SK-N-SH (cell line): ENCODE results near the gene ZNF398. TPM values are rescaled to one million over a fixed set of nuclear protein-coding genes. Genes with fewer than 3 reads are reported as not detected.

Experiments
- CTCF ChIA-PET: fragments of 300-600, 350-600 bp; formaldehyde crosslinking; extraction: SDS; loops from one replicate; lab custom pipeline; 2021; lab: Yijun Ruan, JAX
- POLR2A ChIA-PET: fragments of 350-600 bp; sonication (Branson Sonifier 250); formaldehyde crosslinking; extraction: SDS; loops from one replicate; lab custom pipeline; 2020; ENCODE audit warnings: antibody characterized with exemption, inconsistent platforms; lab: Yijun Ruan, JAX
- DNase-seq: peaks from one replicate; pipeline ENCODE4 v3.0.0; 2012
- H2AFZ ChIP-seq: fragments of 200-600 bp; sonication (generic); 2 replicates; pipeline ENCODE4 v1.8.1; 2016; ENCODE audit warnings: antibody characterized with exemption, mild to moderate bottlenecking, low read depth
- H3F3A ChIP-seq: fragments of 200-600 bp; sonication (generic); replicated peaks from 2 replicates; pipeline ENCODE3; 2016; ENCODE audit warnings: antibody characterized with exemption, mild to moderate bottlenecking; ENCODE audit not compliant: insufficient read depth
- H3K27ac ChIP-seq, 2 experiments: fragments of 200-500 bp in 1 of 2; fragments of 200-600 bp in 1 of 2; sonication (Bioruptor generic) in 1 of 2; sonication (generic), shearing (Covaris generic) in 1 of 2; 2 replicates each; pipeline versions ENCODE4 v1.5.1 to v1.6.1; 2014 to 2016; ENCODE audit warnings: low read depth in 2 of 2, inconsistent platforms in 1 of 2, low read length in 1 of 2, mild to moderate bottlenecking in 1 of 2, mixed read lengths in 1 of 2
- H3K27me3 ChIP-seq: fragments of 200-600 bp; sonication (generic), shearing (Covaris generic); 2 replicates; pipeline ENCODE4 v1.6.1; 2016; ENCODE audit warnings: mixed run types; ENCODE audit not compliant: insufficient read depth
- H3K36me3 ChIP-seq, 2 experiments: fragments of 200-500 bp in 1 of 2; fragments of 200-600 bp in 1 of 2; sonication (Bioruptor generic) in 1 of 2; sonication (generic) in 1 of 2; replicated peaks in 1 of 2; 2 replicates each; pipeline versions ENCODE3 to v1.5.1; 2014 to 2016; ENCODE audit warnings: low read length in 1 of 2, mild to moderate bottlenecking in 1 of 2; ENCODE audit not compliant: insufficient read depth in 2 of 2, control insufficient read depth in 1 of 2
- H3K4me1 ChIP-seq, 2 experiments: fragments of 200-500 bp in 1 of 2; fragments of 200-600 bp in 1 of 2; sonication (Bioruptor generic) in 1 of 2; sonication (generic), shearing (Covaris generic) in 1 of 2; 2 replicates each; pipeline versions ENCODE4 v1.5.1 to v1.6.1; 2014 to 2016; ENCODE audit warnings: low read depth in 1 of 2, low read length in 1 of 2, mixed run types in 1 of 2; ENCODE audit not compliant: insufficient read depth in 2 of 2, control insufficient read depth in 1 of 2
- H3K4me2 ChIP-seq: fragments of 200-600 bp; sonication (generic), shearing (Covaris generic); 2 replicates; pipeline ENCODE4 v1.6.1; 2017; ENCODE audit warnings: mixed run types
- H3K4me3 ChIP-seq, 2 experiments: fragments of 200-500 bp in 1 of 2; fragments of 200-600 bp in 1 of 2; sonication (Bioruptor generic) in 1 of 2; sonication (generic), shearing (Covaris generic) in 1 of 2; 2 replicates each; pipeline versions ENCODE4 v1.5.1 to v1.8.1; 2014 to 2016; ENCODE audit warnings: low read depth in 2 of 2, inconsistent platforms in 1 of 2, low read length in 1 of 2, mild to moderate bottlenecking in 1 of 2, mixed read lengths in 1 of 2, moderate library complexity in 1 of 2
- H3K79me2 ChIP-seq: fragments of 200-600 bp; sonication (generic); 2 replicates; pipeline ENCODE4 v1.8.1; 2017; ENCODE audit warnings: mild to moderate bottlenecking; ENCODE audit not compliant: insufficient read depth
- H3K9ac ChIP-seq: fragments of 200-600 bp; sonication (generic); 2 replicates; pipeline ENCODE4 v1.6.1; 2017; ENCODE audit warnings: mixed run types
- H3K9me2 ChIP-seq: fragments of 200-600 bp; sonication (generic); 2 replicates; pipeline ENCODE4 v1.6.1; 2017; ENCODE audit warnings: mixed run types
- H3K9me3 ChIP-seq: fragments of 200-600 bp; sonication (generic); 2 replicates; pipeline ENCODE4 v1.6.1; 2017; ENCODE audit warnings: mixed run types, mild to moderate bottlenecking, moderate library complexity
- H4K20me1 ChIP-seq: fragments of 200-600 bp; sonication (generic); 2 replicates; pipeline ENCODE4 v1.6.1; 2017; ENCODE audit warnings: mild to moderate bottlenecking, mixed run types; ENCODE audit not compliant: insufficient read depth
- CHD2 ChIP-seq: fragments of 150-350 bp; IDR thresholded peaks from 2 replicates; pipeline ENCODE4 v1.6.1; 2018; ENCODE audit warnings: low read length; ENCODE audit not compliant: partially characterized antibody
- ELF1 ChIP-seq: IDR thresholded peaks from 2 replicates; pipeline ENCODE4 v1.4.0; 2012
- FOXJ3 ChIP-seq: sonication (generic); formaldehyde crosslinking; IDR thresholded peaks from 2 replicates; pipeline ENCODE4 v1.5.1; 2020; ENCODE audit warnings: mild to moderate bottlenecking, missing genetic modification reagents
- FOXM1 ChIP-seq: IDR thresholded peaks from 2 replicates; pipeline ENCODE4 v1.4.0; 2012; ENCODE audit warnings: low read depth, mild to moderate bottlenecking
- GABPA ChIP-seq: IDR thresholded peaks from 2 replicates; pipeline ENCODE4 v1.4.0; 2012; ENCODE audit warnings: low read depth, mild to moderate bottlenecking
- MEF2A ChIP-seq: IDR thresholded peaks from 2 replicates; pipeline ENCODE4 v1.4.0; 2012; ENCODE audit warnings: low read depth, borderline replicate concordance
- MXI1 ChIP-seq: IDR thresholded peaks from 2 replicates; pipeline ENCODE4 v1.6.1; 2012; ENCODE audit warnings: mild to moderate bottlenecking, low read depth, low read length, improper control_type of control experiment
- NFIC ChIP-seq: IDR thresholded peaks from 2 replicates; pipeline ENCODE4 v1.4.0; 2012; ENCODE audit warnings: borderline replicate concordance
- NRF1 ChIP-seq: IDR thresholded peaks from 2 replicates; pipeline ENCODE4 v1.6.1; 2012; ENCODE audit warnings: low read depth, mild to moderate bottlenecking, low read length
- POLR2AphosphoS5 ChIP-seq: IDR thresholded peaks from 2 replicates; pipeline ENCODE4 v1.6.1; 2012; ENCODE audit warnings: low read depth, low read length
- RAD21 ChIP-seq: IDR thresholded peaks from 2 replicates; pipeline ENCODE4 v1.6.1; 2012; ENCODE audit warnings: mild to moderate bottlenecking, low read length
- SIN3A ChIP-seq: IDR thresholded peaks from 2 replicates; pipeline ENCODE4 v1.6.1; 2012; ENCODE audit warnings: low read depth, mild to moderate bottlenecking, low read length, moderate library complexity, borderline replicate concordance
- SMC3 ChIP-seq: IDR thresholded peaks from 2 replicates; pipeline ENCODE4 v1.6.1; 2012; ENCODE audit warnings: low read depth, low read length, improper control_type of control experiment
- TEAD4 ChIP-seq: IDR thresholded peaks from 2 replicates; pipeline ENCODE4 v1.4.0; 2012; ENCODE audit warnings: mild to moderate bottlenecking, borderline replicate concordance; ENCODE audit not compliant: insufficient read depth
- WGBS: methylation state at CpG from one replicate; pipeline ENCODE4 v1.1.6; 2017; ENCODE audit warnings: low lambda C conversion rate; 5-methylcytosine and 5-hydroxymethylcytosine counted together
- polyA plus RNA-seq, 3 experiments: library from polyadenylated mRNA; depleted of rRNA; stranded (reverse); fragments of >200 nt; gene quantifications; 2 replicates each; pipeline ENCODE4 v1.2.3, GENCODE V29; 2012
- TF ChIP-seq, protein P1 (sequence below): fragments of 200-600 bp; sonication (generic); IDR thresholded peaks from 2 replicates; pipeline ENCODE4 v1.6.1; 2017; ENCODE audit warnings: antibody characterized with exemption, mild to moderate bottlenecking, moderate library complexity
- TF ChIP-seq, protein P2 (sequence below): fragments of 150-350 bp; IDR thresholded peaks from 2 replicates; pipeline ENCODE4 v1.6.1; 2017; ENCODE audit warnings: antibody characterized with exemption, low read length, low read depth, borderline replicate concordance
- TF ChIP-seq, protein P3 (sequence below): IDR thresholded peaks from 2 replicates; pipeline ENCODE4 v1.4.0; 2012; ENCODE audit warnings: low read depth, borderline replicate concordance
- TF ChIP-seq, protein P4 (sequence below): IDR thresholded peaks from 2 replicates; pipeline ENCODE4 v1.4.0; 2012; ENCODE audit warnings: low read depth

The ZNF398 gene, protein sequence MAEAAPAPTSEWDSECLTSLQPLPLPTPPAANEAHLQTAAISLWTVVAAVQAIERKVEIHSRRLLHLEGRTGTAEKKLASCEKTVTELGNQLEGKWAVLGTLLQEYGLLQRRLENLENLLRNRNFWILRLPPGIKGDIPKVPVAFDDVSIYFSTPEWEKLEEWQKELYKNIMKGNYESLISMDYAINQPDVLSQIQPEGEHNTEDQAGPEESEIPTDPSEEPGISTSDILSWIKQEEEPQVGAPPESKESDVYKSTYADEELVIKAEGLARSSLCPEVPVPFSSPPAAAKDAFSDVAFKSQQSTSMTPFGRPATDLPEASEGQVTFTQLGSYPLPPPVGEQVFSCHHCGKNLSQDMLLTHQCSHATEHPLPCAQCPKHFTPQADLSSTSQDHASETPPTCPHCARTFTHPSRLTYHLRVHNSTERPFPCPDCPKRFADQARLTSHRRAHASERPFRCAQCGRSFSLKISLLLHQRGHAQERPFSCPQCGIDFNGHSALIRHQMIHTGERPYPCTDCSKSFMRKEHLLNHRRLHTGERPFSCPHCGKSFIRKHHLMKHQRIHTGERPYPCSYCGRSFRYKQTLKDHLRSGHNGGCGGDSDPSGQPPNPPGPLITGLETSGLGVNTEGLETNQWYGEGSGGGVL
- polyA plus RNA-seq (2012; rRNA removed), result 4.5 and 4.7 TPM in 2 replicates
- 2.8 and 3.6 TPM in 2 replicates for polyA plus RNA-seq (2012; cell fraction: cytosol; rRNA removed)
- 6.3 and 6.6 TPM in 2 replicates for polyA plus RNA-seq (2012; cell fraction: nucleus; rRNA removed)

DNA sequence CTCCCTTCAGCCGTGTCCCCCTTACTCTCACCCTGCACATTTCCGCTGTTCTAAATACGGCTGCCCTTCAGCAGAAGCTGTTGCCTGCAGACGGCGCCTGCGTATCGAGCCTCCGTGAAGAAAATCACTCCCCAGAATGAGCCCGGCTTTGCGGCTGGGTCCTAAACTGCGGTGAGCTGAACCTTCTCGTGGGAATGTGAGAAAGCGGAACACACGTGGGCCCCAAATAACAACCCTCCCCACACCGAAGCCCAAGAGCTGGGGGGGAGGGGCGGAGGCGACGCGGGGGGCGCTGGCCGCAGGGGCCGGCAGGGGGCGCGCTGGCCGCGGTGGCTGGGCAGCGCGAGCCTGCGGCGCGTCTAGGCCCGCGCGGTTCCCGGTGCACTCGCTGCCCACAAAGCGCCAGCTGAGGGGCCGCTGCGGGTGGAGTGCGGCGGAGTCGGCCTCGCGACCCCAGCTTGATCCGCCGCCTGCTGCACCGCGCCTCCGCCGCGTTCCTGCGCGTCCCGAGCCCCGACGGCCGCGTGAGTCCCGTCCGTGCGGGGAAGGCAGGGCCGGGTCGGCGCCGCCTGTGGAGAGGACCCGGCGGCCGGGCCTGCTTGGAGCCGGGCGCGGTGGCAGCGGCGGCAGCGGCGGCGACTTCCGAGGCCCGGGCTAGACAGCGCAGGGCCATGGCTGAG is at the start of gene ZNF398:
Gene ZNF398, plus strand, starts transcription at position 382 of the 680 bp plus-strand sequence. Its CDS starts 290 bp downstream, at position 672.
- WGBS, result 0% methylated on average over 14 of the region's 79 CpGs
- peaks cover 21% of the 10 kb centered on the region for H4K20me1 ChIP-seq
- POLR2A ChIA-PET, result interaction anchor here (1.0 to 3.7 kb wide), 6 partner anchors 9 to 119 kb away, joined by 4 to 37 read pairs (median 6); partner anchors contain the start of genes PDIA4, ZNF282, ZNF425 and ZNF783
- no peaks in the 10 kb centered on the region; a peak in 2 of 4 replicates for H3K4me1 ChIP-seq
- H3K27me3 ChIP-seq, result no peaks in the 10 kb centered on the region
- H3F3A ChIP-seq, result peaks cover 21% of the 10 kb centered on the region
- H3K27ac ChIP-seq, result peak within 1 kb of the TSS; percentile 77 to 84
- H3K9ac ChIP-seq, result peak within 1 kb of the TSS; percentile 88
- peak; percentile 99 for DNase-seq
- H3K4me3 ChIP-seq, result peak within 1 kb of the TSS; percentile 64 to 95
- TF ChIP-seq RAD21 (peak; percentile 25; the same call in 1 of the 2 replicates), SIN3A (peak; percentile 77; the same call in 1 of the 2 replicates), NRF1 (peak; percentile 22), GABPA (0 out of 2 replicates have a peak, but pooled peaks have one; percentile 15), ELF1 (peak; percentile 38; the same call in 1 of the 2 replicates), FOXJ3 (CRISPR knock-in tag) (no peak), CHD2 (peak; percentile 92), FOXM1 (no peak), MXI1 (peak; percentile 91), SMC3 (peak; percentile 26), POLR2AphosphoS5 (peak; percentile 54), NFIC (no peak), TEAD4 (peak; percentile 13; the same call in 1 of the 2 replicates), MEF2A (no peak; the same call in 1 of the 2 replicates)
- TF ChIP-seq, protein P1, sequence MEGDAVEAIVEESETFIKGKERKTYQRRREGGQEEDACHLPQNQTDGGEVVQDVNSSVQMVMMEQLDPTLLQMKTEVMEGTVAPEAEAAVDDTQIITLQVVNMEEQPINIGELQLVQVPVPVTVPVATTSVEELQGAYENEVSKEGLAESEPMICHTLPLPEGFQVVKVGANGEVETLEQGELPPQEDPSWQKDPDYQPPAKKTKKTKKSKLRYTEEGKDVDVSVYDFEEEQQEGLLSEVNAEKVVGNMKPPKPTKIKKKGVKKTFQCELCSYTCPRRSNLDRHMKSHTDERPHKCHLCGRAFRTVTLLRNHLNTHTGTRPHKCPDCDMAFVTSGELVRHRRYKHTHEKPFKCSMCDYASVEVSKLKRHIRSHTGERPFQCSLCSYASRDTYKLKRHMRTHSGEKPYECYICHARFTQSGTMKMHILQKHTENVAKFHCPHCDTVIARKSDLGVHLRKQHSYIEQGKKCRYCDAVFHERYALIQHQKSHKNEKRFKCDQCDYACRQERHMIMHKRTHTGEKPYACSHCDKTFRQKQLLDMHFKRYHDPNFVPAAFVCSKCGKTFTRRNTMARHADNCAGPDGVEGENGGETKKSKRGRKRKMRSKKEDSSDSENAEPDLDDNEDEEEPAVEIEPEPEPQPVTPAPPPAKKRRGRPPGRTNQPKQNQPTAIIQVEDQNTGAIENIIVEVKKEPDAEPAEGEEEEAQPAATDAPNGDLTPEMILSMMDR, result peak; percentile 73
- TF ChIP-seq, protein P2, sequence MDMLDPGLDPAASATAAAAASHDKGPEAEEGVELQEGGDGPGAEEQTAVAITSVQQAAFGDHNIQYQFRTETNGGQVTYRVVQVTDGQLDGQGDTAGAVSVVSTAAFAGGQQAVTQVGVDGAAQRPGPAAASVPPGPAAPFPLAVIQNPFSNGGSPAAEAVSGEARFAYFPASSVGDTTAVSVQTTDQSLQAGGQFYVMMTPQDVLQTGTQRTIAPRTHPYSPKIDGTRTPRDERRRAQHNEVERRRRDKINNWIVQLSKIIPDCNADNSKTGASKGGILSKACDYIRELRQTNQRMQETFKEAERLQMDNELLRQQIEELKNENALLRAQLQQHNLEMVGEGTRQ, result no peak
- TF ChIP-seq, protein P3, sequence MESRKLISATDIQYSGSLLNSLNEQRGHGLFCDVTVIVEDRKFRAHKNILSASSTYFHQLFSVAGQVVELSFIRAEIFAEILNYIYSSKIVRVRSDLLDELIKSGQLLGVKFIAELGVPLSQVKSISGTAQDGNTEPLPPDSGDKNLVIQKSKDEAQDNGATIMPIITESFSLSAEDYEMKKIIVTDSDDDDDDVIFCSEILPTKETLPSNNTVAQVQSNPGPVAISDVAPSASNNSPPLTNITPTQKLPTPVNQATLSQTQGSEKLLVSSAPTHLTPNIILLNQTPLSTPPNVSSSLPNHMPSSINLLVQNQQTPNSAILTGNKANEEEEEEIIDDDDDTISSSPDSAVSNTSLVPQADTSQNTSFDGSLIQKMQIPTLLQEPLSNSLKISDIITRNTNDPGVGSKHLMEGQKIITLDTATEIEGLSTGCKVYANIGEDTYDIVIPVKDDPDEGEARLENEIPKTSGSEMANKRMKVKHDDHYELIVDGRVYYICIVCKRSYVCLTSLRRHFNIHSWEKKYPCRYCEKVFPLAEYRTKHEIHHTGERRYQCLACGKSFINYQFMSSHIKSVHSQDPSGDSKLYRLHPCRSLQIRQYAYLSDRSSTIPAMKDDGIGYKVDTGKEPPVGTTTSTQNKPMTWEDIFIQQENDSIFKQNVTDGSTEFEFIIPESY, result peak; percentile 62; the same call in 1 of the 2 replicates
- TF ChIP-seq, protein P4, sequence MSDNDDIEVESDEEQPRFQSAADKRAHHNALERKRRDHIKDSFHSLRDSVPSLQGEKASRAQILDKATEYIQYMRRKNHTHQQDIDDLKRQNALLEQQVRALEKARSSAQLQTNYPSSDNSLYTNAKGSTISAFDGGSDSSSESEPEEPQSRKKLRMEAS, result peak; percentile 66
- H2AFZ ChIP-seq, result peak within 1 kb of the TSS; percentile 99
- H3K9me3 ChIP-seq, result no peaks in the 10 kb centered on the region
- H3K79me2 ChIP-seq, result peaks cover 46% of the 10 kb centered on the region
- H3K36me3 ChIP-seq, result no peaks in the 10 kb centered on the region
- H3K9me2 ChIP-seq, result no peaks in the 10 kb centered on the region
- peak within 1 kb of the TSS; percentile 95 for H3K4me2 ChIP-seq
- CTCF ChIA-PET, result interaction anchor here (0.6 to 7.0 kb wide), 51 partner anchors 9 to 1265 kb away, joined by 3 to 83 read pairs (median 4); partner anchors contain the start of genes ZNF282, ZNF425 and ZNF783
